WTC11 (cell line): ENCODE data around the gene SIGLEC7. TPM values are rescaled to one million over a fixed set of nuclear protein-coding genes. Genes with fewer than 3 reads are reported as not detected.

Experiments used
- ATAC-seq: fragments of 200-7000 bp; cut with Tn5 transposase; 2 replicates; pipeline ENCODE4 v1.10.0; 2021; ENCODE audit warnings: mild to moderate bottlenecking, moderate library complexity
- CTCF ChIA-PET: fragments of 300-600 bp; sonication (Branson Sonifier 250); formaldehyde crosslinking; loops from one replicate; lab custom pipeline; 2021; ENCODE audit warnings: antibody characterized with exemption; lab: Charles Lee
- POLR2A ChIA-PET: fragments of 350-600 bp; sonication (Branson Sonifier 250); formaldehyde crosslinking; loops from one replicate; lab custom pipeline; 2021; ENCODE audit warnings: antibody characterized with exemption; lab: Charles Lee
- DNase-seq: peaks from one replicate; pipeline ENCODE4 v3.0.0; 2021; ENCODE audit warnings: low spot score
- H3K27ac Mint-ChIP-seq: 2 replicates; pipeline ENCODE4 v1.8.0; 2021; ENCODE audit warnings: mixed read lengths
- H3K27me3 Mint-ChIP-seq: 2 replicates; pipeline ENCODE4 v1.8.0; 2021; ENCODE audit warnings: low read depth, mild to moderate bottlenecking, moderate library complexity, mixed read lengths
- H3K36me3 Mint-ChIP-seq: 2 replicates; pipeline ENCODE4 v1.8.0; 2021; ENCODE audit warnings: mixed read lengths
- H3K4me1 Mint-ChIP-seq: 2 replicates; pipeline ENCODE4 v1.8.0; 2022; ENCODE audit warnings: mixed read lengths
- H3K4me3 Mint-ChIP-seq: 2 replicates; pipeline ENCODE4 v1.8.0; 2021; ENCODE audit warnings: mild to moderate bottlenecking, moderate library complexity, mixed read lengths
- H3K9me3 Mint-ChIP-seq: 2 replicates; pipeline ENCODE4 v1.8.0; 2021; ENCODE audit warnings: mixed read lengths
- ATF1 ChIP-seq: sonication (generic); formaldehyde crosslinking; IDR thresholded peaks from 2 replicates; pipeline ENCODE4 v1.8.1; 2023; ENCODE audit warnings: mild to moderate bottlenecking, moderate library complexity, missing genetic modification reagents
- CDX4 ChIP-seq: fragments of 250-450 bp; sonication (Bioruptor Pico); IDR thresholded peaks from 2 replicates; pipeline ENCODE4 v1.9.0; 2021; ENCODE audit warnings: moderate library complexity, mild to moderate bottlenecking, inconsistent platforms, borderline replicate concordance
- CREB1 ChIP-seq: sonication (generic); formaldehyde crosslinking; IDR thresholded peaks from 2 replicates; pipeline ENCODE4 v1.8.0; 2023; ENCODE audit warnings: mild to moderate bottlenecking, missing genetic modification reagents
- FOXK1 ChIP-seq: sonication (generic); formaldehyde crosslinking; IDR thresholded peaks from 2 replicates; pipeline ENCODE4 v1.8.0; 2022; ENCODE audit warnings: mild to moderate bottlenecking, moderate library complexity, missing genetic modification reagents
- GABPB1 ChIP-seq: sonication (generic); formaldehyde crosslinking; IDR thresholded peaks from 2 replicates; pipeline ENCODE4 v1.8.1; 2023; ENCODE audit warnings: mild to moderate bottlenecking, missing genetic modification reagents
- IRF1 ChIP-seq: sonication (generic); formaldehyde crosslinking; IDR thresholded peaks from 2 replicates; pipeline ENCODE4 v1.8.0; 2023; ENCODE audit warnings: missing genetic modification reagents
- KAT7 ChIP-seq: sonication (generic); formaldehyde crosslinking; IDR thresholded peaks from 2 replicates; pipeline ENCODE4 v1.8.1; 2023; ENCODE audit warnings: missing genetic modification reagents, mild to moderate bottlenecking, borderline replicate concordance
- NFE2L1 ChIP-seq: sonication (generic); formaldehyde crosslinking; IDR thresholded peaks from 2 replicates; pipeline ENCODE4 v1.8.1; 2023; ENCODE audit warnings: missing genetic modification reagents
- NFYB ChIP-seq: sonication (generic); formaldehyde crosslinking; conservative IDR thresholded peaks from 2 replicates; pipeline ENCODE4 v1.8.0; 2022; ENCODE audit warnings: low read depth, missing genetic modification reagents
- PRDM15 ChIP-seq: sonication (generic); formaldehyde crosslinking; IDR thresholded peaks from 2 replicates; pipeline ENCODE4 v1.8.0; 2022; ENCODE audit warnings: missing genetic modification reagents
- SMAD3 ChIP-seq: sonication (generic); formaldehyde crosslinking; IDR thresholded peaks from 2 replicates; pipeline ENCODE4 v1.8.0; 2022; ENCODE audit warnings: missing genetic modification reagents, mild to moderate bottlenecking, borderline replicate concordance
- SMAD4 ChIP-seq: sonication (generic); formaldehyde crosslinking; IDR thresholded peaks from 2 replicates; pipeline ENCODE4 v1.8.0; 2022; ENCODE audit warnings: mild to moderate bottlenecking, missing genetic modification reagents
- SP1 ChIP-seq: sonication (generic); formaldehyde crosslinking; conservative IDR thresholded peaks from 2 replicates; pipeline ENCODE4 v1.8.1; 2022; ENCODE audit warnings: missing genetic modification reagents
- TCF7 ChIP-seq: sonication (generic); formaldehyde crosslinking; IDR thresholded peaks from 2 replicates; pipeline ENCODE4 v1.8.0; 2022; ENCODE audit warnings: mild to moderate bottlenecking, low read depth, missing genetic modification reagents, moderate library complexity
- TEAD1 ChIP-seq: sonication (generic); formaldehyde crosslinking; IDR thresholded peaks from 2 replicates; pipeline ENCODE4 v1.8.0; 2022; ENCODE audit warnings: mild to moderate bottlenecking, missing genetic modification reagents
- ZBTB43 ChIP-seq: sonication (generic); formaldehyde crosslinking; IDR thresholded peaks from 2 replicates; pipeline ENCODE4 v1.8.1; 2023; ENCODE audit warnings: mild to moderate bottlenecking, missing genetic modification reagents
- ZNF232 ChIP-seq: sonication (generic); formaldehyde crosslinking; IDR thresholded peaks from 2 replicates; pipeline ENCODE4 v1.8.0; 2022; ENCODE audit warnings: mild to moderate bottlenecking, missing genetic modification reagents
- ZNF263 ChIP-seq: sonication (generic); formaldehyde crosslinking; IDR thresholded peaks from 2 replicates; pipeline ENCODE4 v1.8.1; 2022; ENCODE audit warnings: low read depth, mild to moderate bottlenecking, moderate library complexity, missing genetic modification reagents
- ZNF281 ChIP-seq: sonication (generic); formaldehyde crosslinking; IDR thresholded peaks from 2 replicates; pipeline ENCODE4 v1.8.0; 2023; ENCODE audit warnings: mild to moderate bottlenecking, missing genetic modification reagents
- ZNF317 ChIP-seq: sonication (generic); formaldehyde crosslinking; IDR thresholded peaks from 2 replicates; pipeline ENCODE4 v1.8.1; 2023; ENCODE audit warnings: low read depth, mild to moderate bottlenecking, moderate library complexity, missing genetic modification reagents, borderline replicate concordance
- ZNF396 ChIP-seq: fragments of 250-450 bp; sonication (Bioruptor Pico); IDR thresholded peaks from 2 replicates; pipeline ENCODE4 v1.8.0; 2021; ENCODE audit warnings: mild to moderate bottlenecking, moderate library complexity, borderline replicate concordance
- ZNF512 ChIP-seq: sonication (generic); formaldehyde crosslinking; IDR thresholded peaks from 2 replicates; pipeline ENCODE4 v1.8.1; 2022; ENCODE audit warnings: missing genetic modification reagents, borderline replicate concordance
- total RNA-seq: library from RNA; stranded (reverse); gene quantifications from 3 replicates; pipeline ENCODE4 v1.2.3, GENCODE V29; 2021

SIGLEC7 gene
- total RNA-seq, 1 experiment from 2014 or later, result not detected

DNA sequence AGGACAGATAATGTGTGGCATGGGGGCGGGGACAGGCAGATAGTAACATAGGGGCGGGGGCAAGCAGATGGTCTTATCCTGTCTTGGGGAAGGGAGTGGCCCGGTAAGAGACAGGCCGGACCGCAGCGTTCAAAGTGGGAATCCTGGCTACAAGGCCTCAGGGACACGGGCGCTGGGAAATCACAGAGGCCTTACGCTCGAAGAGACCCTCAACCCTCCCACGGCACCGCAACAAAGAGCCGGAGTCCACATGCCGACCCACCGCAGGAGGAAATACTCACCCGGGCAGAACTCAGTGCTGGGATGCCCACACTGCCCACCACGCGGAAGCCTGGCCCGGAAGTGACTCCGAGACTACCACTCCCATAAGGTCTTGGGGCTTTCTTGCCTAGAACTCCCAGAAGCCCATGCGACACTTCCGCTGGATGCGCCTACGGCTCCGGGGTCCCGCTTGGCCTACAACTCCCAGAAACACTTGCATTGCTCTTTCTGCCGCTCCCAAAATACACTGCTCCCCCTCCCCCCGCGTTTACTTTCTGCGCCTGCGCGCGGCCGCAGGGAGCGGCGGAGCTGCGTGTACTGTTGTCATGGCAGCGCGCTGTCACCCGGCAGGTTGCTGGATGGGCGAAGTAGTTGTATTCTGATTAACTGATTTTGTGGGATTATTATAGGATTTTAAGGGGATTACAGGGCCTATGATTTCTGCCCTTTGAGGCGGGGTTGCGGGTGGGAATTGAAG is 33.9 kb upstream of the SIGLEC7 start, which contains the start of gene CTU1 (continued):
- TF ChIP-seq ZNF281 (CRISPR knock-in tag) (peak; percentile 74), TEAD1 (peak; percentile 30; the same call in 1 of the 2 replicates), GABPB1 (CRISPR knock-in tag) (peak; percentile 87; the same call in 1 of the 2 replicates), TCF7 (CRISPR knock-in tag) (no peak), SP1 (CRISPR knock-in tag) (peak; percentile 85), FOXK1 (peak; percentile 89), CDX4 (CRISPR knock-in tag) (no peak), IRF1 (no peak)
- TF ChIP-seq, all 79 proteins: peak for 9

DNA sequence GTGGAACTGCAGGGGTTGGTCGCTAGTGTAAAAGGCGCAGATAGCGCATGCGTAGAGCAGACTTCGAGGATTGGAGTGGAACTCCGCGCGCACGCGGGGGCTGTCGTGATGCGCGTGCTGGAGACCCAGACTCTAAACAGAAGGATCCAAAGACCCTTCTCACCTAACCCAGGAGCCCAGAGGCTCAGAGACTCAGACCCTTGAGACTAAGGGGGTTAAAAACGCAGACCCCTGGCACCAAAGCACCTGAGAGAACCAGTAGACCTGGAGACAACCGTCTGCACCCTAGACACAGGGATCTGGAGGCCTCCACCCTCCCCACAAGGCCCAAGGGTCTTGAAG is 33.3 kb upstream of the SIGLEC7 start:
- ATAC-seq (no peak), DNase-seq (no peak)
- no peaks in the 10 kb centered on the region for H3K36me3 Mint-ChIP-seq
- peaks cover 9% of the 10 kb centered on the region for H3K27me3 Mint-ChIP-seq
- H3K9me3 Mint-ChIP-seq, result no peaks in the 10 kb centered on the region
- H3K27ac Mint-ChIP-seq, result no peak overlapping the region
- H3K4me1 Mint-ChIP-seq, result peaks cover 8% of the 10 kb centered on the region
- H3K4me3 Mint-ChIP-seq, result peak overlapping the region; percentile 90
- ChIA-PET POLR2A (interaction anchor here (0.7 kb wide), 1 partner anchor 52 kb away, joined by 9 read pairs; no protein-coding TSS in a partner anchor), CTCF (interaction anchor here (1.1 to 1.4 kb wide), 2 partner anchors 14 to 150 kb away, joined by 3 to 4 read pairs; no protein-coding TSS in a partner anchor)
- TF ChIP-seq ZNF281 (CRISPR knock-in tag) (no peak), NFE2L1 (CRISPR knock-in tag) (no peak), CREB1 (CRISPR knock-in tag) (no peak), SMAD3 (CRISPR knock-in tag) (no peak), ZNF263 (no peak), NFYB (CRISPR knock-in tag) (no peak), PRDM15 (CRISPR knock-in tag) (no peak), ZNF396 (no peak), ZNF512 (CRISPR knock-in tag) (no peak), SMAD4 (CRISPR knock-in tag) (no peak), ATF1 (CRISPR knock-in tag) (no peak), ZNF317 (no peak), KAT7 (no peak), ZNF232 (CRISPR knock-in tag) (no peak), ZBTB43 (no peak)
